Prostate gland (tissue), 2 donors: Measurements from ENCODE around the gene RAB20. TPM values are rescaled to one million over a fixed set of nuclear protein-coding genes. Genes with fewer than 3 reads are reported as not detected.

Experiments used
- DNase-seq: peaks from one replicate; pipeline ENCODE4 v3.0.0-alpha.2; 2019; ENCODE audit warnings: low spot score
- H3K27ac ChIP-seq, 2 donors: fragments of 200-600 bp; sonication (generic); 2 replicates each; pipeline ENCODE4 v1.5.1; 2017 to 2019
- H3K27me3 ChIP-seq: fragments of 200-600 bp; sonication (generic); replicated peaks from 2 replicates; pipeline ENCODE4 v1.5.1; 2019; ENCODE audit not compliant: insufficient read depth
- H3K36me3 ChIP-seq, 2 donors: fragments of 200-600 bp; sonication (generic); 1 replicate in 1 of 2; 2 replicates in 1 of 2; pipeline versions ENCODE4 v1.5.1 to v1.8.1; 2017 to 2019
- H3K4me1 ChIP-seq: fragments of 200-600 bp; sonication (generic); replicated peaks from 2 replicates; pipeline ENCODE4 v1.5.1; 2019
- H3K4me3 ChIP-seq, 2 donors: fragments of 200-600 bp; sonication (generic); 2 replicates each; pipeline ENCODE4 v1.5.1; 2017 to 2019
- H3K9me3 ChIP-seq: fragments of 200-600 bp; sonication (generic); 2 replicates; pipeline ENCODE4 v1.5.1; 2017
- POLR2A ChIP-seq: fragments of 450-650 bp; IDR thresholded peaks from one replicate; pipeline ENCODE4 v1.6.1; 2016; ENCODE audit warnings: antibody characterized with exemption, mild to moderate bottlenecking
- POLR2AphosphoS5 ChIP-seq: sonication (generic); formaldehyde crosslinking; IDR thresholded peaks from one replicate; pipeline ENCODE4 v1.6.1; 2017; ENCODE audit warnings: antibody characterized with exemption
- WGBS: methylation state at CpG from one replicate; pipeline ENCODE4 v1.1.5; 2018; 5-methylcytosine and 5-hydroxymethylcytosine counted together
- intact Hi-C: fragments of 100-400 bp; cut with DNase I; formaldehyde crosslinking; loops from one replicate; pipeline ENCODE4 v1.14.2; 2022
- total RNA-seq, 2 donors: library from RNA; depleted of rRNA; stranded (reverse); fragments of >200 nt; gene quantifications; one replicate each; pipeline ENCODE4 v1.1.0, GENCODE V29; 2016
- TF ChIP-seq, protein P1 (sequence below), 4 experiments: fragments of 200-600 bp in 2 of 4; fragments of 450-650 bp in 2 of 4; sonication (generic) in 2 of 4; IDR thresholded peaks; 1 replicate in 3 of 4; 2 replicates in 1 of 4; pipeline ENCODE4 v1.5.1; 2016 to 2019; ENCODE audit warnings: antibody characterized with exemption in 4 of 4, mild to moderate bottlenecking in 2 of 4, moderate library complexity in 2 of 4

The RAB20 gene
- total RNA-seq, 2 donors from 2014 or later = 24.0 to 42.1 TPM

DNA sequence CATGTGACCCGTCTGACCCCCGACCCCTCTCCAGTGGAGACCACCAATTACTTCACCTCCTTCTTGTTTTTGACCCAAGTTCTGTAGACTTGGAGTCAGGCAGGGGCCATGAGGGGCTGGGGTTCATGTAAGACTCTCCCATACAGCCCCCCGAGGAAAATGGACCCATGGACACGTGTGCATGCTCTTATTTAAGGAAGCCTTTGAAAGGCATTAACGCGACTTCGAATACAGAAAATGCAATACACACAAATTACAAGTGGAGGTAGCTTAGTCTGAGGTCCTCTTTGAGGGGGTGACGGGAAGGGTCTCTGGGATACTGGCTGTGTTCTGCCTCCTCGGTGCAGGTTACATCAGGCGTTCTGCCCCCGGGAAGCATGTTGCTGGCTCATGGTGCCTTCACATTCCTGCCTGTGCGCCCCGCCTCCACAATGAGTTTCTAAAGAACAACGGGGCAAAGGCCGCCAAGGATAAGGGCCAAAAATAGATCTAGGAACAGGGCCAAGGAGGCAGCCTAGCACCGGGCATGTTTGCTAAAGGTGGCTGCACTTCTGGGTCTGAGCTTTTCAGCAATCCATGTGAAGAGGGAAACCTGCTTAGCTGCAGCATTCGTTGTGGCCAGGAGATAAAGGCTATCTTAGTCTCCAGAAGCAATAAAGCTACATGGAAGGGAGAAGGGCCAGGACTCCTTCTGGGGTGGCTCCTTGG is 54.5 kb downstream of the RAB20 start:
- no peak for TF ChIP-seq POLR2A
- peak; percentile 73 for TF ChIP-seq POLR2AphosphoS5
- H3K27ac ChIP-seq = peak overlapping the region in 1 of 2 donors; percentile 35
- no peak overlapping the region for H3K4me3 ChIP-seq
- no peaks in the 10 kb centered on the region for H3K27me3 ChIP-seq
- H3K36me3 ChIP-seq = no peaks in the 10 kb centered on the region
- H3K4me1 ChIP-seq = no peaks in the 10 kb centered on the region
- H3K9me3 ChIP-seq = no peaks in the 10 kb centered on the region
- intact Hi-C loops = loop anchor here (5.0 kb wide), 1 partner anchor 55 kb away; the partner anchor contains the start of gene RAB20
- WGBS = 38% methylated on average over 17 of the region's 17 CpGs
- peak; percentile 62 for DNase-seq

DNA sequence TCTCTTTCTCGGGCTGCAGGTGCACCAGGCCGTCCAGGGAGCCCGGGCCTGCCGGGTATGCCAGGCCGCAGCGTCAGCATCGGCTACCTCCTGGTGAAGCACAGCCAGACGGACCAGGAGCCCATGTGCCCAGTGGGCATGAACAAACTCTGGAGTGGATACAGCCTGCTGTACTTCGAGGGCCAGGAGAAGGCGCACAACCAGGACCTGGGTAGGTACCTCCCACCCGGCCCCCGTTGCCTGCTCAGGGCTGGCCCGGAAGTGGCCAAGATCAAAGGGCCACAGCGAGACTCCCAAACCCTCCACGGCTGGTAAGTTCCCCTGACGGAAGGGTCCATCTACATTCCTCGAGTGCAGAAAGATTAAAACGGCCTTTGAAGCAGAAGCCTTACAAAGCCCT is 55.1 kb downstream of the RAB20 start:
- no peak overlapping the region for H3K4me3 ChIP-seq
- no peaks in the 10 kb centered on the region for H3K27me3 ChIP-seq
- H3K4me1 ChIP-seq = no peaks in the 10 kb centered on the region
- 88% methylated on average over 18 of the region's 18 CpGs for WGBS
- no peak for TF ChIP-seq POLR2A
- TF ChIP-seq, protein P1, sequence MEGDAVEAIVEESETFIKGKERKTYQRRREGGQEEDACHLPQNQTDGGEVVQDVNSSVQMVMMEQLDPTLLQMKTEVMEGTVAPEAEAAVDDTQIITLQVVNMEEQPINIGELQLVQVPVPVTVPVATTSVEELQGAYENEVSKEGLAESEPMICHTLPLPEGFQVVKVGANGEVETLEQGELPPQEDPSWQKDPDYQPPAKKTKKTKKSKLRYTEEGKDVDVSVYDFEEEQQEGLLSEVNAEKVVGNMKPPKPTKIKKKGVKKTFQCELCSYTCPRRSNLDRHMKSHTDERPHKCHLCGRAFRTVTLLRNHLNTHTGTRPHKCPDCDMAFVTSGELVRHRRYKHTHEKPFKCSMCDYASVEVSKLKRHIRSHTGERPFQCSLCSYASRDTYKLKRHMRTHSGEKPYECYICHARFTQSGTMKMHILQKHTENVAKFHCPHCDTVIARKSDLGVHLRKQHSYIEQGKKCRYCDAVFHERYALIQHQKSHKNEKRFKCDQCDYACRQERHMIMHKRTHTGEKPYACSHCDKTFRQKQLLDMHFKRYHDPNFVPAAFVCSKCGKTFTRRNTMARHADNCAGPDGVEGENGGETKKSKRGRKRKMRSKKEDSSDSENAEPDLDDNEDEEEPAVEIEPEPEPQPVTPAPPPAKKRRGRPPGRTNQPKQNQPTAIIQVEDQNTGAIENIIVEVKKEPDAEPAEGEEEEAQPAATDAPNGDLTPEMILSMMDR (IDR thresholded peaks at IDR 0.05) = no peak
- TF ChIP-seq POLR2AphosphoS5 = no peak
- H3K36me3 ChIP-seq = no peaks in the 10 kb centered on the region
- H3K9me3 ChIP-seq = no peaks in the 10 kb centered on the region
- intact Hi-C loops = loop anchor here (5.0 kb wide), 1 partner anchor 56 kb away; the partner anchor contains the start of gene RAB20
- no peak for DNase-seq
- no peak overlapping the region for H3K27ac ChIP-seq

DNA sequence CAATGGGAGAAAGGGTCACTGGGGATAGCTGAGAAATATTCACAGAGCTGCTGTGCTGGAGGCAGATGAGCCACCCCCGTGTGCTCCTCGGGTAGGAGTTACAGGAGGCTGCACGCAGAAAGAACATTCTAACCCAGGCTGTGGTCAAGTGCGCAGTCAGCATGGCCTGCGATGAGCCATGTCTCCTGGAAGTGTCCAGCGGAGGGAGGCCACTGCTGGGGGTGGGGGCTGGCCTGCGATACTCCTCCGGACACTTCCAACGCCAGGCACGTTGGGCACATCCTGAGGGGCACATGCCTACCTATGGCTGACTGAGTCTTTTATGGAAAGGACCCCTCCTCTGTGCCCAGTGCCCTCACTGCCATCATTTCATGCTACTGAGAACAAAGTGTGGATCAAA is 55.9 kb downstream of the RAB20 start:
- H3K4me1 ChIP-seq = no peaks in the 10 kb centered on the region
- no peak for DNase-seq
- H3K27me3 ChIP-seq = no peaks in the 10 kb centered on the region
- TF ChIP-seq POLR2A (no peak), POLR2AphosphoS5 (no peak)
- TF ChIP-seq, protein P1 (IDR thresholded peaks at IDR 0.05) = no peak
- no peak overlapping the region for H3K4me3 ChIP-seq
- H3K36me3 ChIP-seq = no peaks in the 10 kb centered on the region
- WGBS = 88% methylated on average over 10 of the region's 10 CpGs
- intact Hi-C loops = loop anchor here (5.0 kb wide), 1 partner anchor 57 kb away; the partner anchor contains the start of gene RAB20
- no peaks in the 10 kb centered on the region for H3K9me3 ChIP-seq
- H3K27ac ChIP-seq = no peak overlapping the region

DNA sequence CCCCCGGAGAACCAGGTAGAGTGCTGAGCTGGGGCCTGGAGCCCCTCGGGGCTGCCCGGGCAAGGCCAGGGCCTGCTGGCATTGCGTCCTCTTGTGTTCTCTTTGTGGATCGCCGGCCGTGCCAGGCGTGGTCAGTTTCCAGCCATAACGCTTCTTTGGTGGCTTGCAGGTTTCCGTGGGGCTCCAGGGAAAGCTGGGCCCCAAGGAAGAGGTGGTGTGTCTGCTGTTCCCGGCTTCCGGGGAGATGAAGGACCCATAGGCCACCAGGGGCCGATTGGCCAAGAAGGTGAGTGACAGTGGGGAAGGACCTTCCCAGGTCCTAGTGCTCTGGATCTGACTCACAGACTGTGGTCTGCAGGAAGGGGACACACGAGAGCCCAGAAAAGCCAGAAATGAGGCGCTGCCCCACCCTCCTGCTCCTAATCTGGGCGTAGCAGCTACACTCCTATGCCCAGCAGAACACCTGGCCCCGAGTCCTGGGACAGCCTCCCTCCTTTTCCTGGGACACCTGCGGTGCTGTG is 57.5 kb downstream of the RAB20 start:
- intact Hi-C loops = no loop called here
- WGBS = 87% methylated on average over 13 of the region's 18 CpGs
- no peak for DNase-seq
- no peak overlapping the region for H3K27ac ChIP-seq
- H3K4me1 ChIP-seq = no peaks in the 10 kb centered on the region
- no peaks in the 10 kb centered on the region for H3K9me3 ChIP-seq
- H3K36me3 ChIP-seq = no peaks in the 10 kb centered on the region
- no peak for TF ChIP-seq POLR2AphosphoS5
- TF ChIP-seq POLR2A = no peak
- TF ChIP-seq, protein P1 (IDR thresholded peaks at IDR 0.05) = no peak
- no peak overlapping the region for H3K4me3 ChIP-seq
- H3K27me3 ChIP-seq = no peaks in the 10 kb centered on the region

DNA sequence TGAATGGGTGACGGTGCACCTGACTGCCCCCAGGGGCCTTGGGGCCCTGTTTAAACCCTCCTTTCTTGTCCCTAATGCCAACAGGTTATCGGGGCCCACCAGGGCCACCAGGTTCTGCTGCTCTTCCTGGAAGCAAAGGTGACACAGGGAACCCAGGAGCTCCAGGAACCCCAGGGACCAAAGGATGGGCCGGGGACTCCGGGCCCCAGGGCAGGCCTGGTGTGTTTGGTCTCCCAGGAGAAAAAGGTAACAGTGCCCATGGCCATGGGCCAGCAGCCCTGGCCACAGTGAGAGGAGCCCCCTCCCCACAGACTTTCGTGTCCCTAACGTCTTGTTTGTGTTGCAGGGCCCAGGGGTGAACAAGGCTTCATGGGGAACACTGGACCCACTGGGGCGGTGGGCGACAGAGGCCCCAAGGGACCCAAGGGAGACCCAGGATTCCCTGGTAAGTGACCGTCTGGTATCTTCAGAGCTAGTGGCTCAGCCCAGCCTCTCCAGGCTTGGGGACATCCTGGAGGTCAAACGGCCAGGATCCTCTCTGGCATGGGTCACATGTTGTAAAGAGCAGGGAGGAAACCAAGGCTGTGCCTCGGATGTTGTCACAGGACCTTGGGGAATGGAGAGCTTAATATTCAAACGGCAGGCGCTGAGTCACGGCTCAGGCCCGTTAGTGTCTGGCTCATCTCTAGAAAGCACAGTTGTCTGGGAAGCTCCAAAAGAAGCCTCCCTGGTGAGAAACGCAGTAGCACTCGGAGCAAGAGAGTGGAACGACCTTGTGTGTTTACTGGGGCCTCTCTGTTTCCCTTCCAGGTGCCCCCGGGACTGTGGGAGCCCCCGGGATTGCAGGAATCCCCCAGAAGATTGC is 58.3 kb downstream of the RAB20 start:
- Histone ChIP-seq H3K27ac (no peak overlapping the region), H3K4me3 (no peak overlapping the region), H3K4me1 (no peaks in the 10 kb centered on the region), H3K36me3 (no peaks in the 10 kb centered on the region), H3K27me3 (no peaks in the 10 kb centered on the region), H3K9me3 (no peaks in the 10 kb centered on the region)
- intact Hi-C loops = no loop called here
- TF ChIP-seq POLR2AphosphoS5 = no peak
- TF ChIP-seq, protein P1 (IDR thresholded peaks at IDR 0.05) = no peak
- no peak for TF ChIP-seq POLR2A
- no peak for DNase-seq
- WGBS = 72% methylated on average over 19 of the region's 20 CpGs
